Daoy (cell line): ENCODE data around the gene TLK2. TPM values are rescaled to one million over a fixed set of nuclear protein-coding genes. Genes with fewer than 3 reads are reported as not detected.

Experiments
- DNase-seq: peaks from one replicate; pipeline ENCODE4 v3.0.0-alpha.2; 2015; ENCODE audit warnings: low read depth
- total RNA-seq: library from RNA; depleted of rRNA; stranded (reverse); fragments of >200 nt; shearing (Covaris generic); gene quantifications from 2 replicates; pipeline ENCODE4 v1.2.3, GENCODE V29; 2014

Gene TLK2
- total RNA-seq, 1 experiment from 2014 or later, result 52.1 TPM

DNA sequence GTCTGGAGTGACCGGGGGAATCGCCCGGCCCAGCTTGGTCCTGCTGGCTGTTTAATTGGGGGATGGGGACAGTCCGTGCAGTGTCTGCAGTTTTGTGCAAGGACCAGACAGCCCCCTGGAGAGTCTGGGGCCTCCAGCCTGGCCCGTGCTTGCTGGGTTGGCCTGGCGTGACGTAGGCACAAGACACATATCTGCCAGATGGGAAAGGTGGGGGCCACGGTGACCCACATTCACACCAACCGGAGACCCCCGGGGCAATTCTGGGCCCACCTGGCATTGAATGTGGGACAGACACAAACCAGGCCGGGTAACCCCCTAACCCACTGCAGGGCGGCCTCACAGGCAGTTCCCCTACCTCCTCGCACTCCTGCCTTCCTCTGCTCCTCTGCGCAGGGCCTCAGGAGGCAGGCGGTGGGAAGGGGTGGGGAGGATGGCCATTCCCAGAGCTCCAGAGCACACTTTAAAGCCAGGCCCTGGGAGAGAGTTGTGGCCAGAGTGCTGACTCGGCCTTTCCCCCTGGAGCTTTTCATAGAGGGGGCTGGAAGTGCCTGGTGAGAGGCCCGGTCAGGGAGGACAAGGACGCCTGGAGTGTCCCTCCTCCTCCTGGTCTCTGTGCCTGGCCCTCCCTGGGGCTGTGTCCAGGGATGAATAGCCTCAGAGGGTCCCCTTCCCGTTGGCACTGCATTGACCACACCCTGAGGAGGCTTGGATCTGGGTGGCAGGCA, 150.4 kb downstream of the TLK2 start:
- peak; percentile 58 for DNase-seq

DNA sequence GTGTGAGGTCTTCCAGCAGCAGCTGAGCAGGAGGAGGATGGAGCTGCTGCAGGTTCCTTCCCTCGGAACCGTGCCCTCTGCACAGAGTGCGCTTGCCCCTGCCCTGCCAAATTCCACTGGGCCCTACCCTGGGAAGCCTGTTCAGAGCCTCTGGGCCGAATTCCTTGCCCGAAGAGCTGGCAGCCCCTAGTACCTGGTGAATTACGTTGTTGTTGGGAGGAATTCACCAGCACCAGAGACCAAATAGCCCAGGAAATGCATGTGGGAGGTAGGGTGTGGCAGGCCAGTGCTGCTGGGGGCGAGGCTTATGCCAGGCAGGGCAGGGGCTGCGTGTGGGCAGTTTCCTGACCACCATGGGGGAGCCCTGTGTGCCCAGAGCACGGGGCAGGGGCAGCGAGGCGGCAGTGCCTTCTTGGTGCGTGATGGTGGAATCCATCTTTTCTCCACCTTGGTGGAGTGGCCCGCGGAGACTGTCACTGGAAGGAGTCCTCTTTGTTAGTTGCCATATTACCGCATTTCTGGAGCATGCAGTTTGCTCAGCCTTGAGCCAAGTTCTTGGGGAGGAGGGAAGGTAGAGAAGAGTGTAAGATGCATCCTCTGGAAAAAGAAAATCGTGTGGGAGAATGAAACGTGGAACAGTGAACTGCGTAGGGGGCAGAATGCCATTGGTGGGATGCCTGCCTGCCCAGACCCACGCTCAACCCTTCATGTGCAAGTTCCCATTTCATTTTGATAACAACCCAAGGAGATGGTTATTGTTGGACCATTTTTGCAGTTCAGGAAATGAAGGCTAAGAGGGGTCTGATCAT, 151.1 kb downstream of the TLK2 start:
- DNase-seq, result no peak

DNA sequence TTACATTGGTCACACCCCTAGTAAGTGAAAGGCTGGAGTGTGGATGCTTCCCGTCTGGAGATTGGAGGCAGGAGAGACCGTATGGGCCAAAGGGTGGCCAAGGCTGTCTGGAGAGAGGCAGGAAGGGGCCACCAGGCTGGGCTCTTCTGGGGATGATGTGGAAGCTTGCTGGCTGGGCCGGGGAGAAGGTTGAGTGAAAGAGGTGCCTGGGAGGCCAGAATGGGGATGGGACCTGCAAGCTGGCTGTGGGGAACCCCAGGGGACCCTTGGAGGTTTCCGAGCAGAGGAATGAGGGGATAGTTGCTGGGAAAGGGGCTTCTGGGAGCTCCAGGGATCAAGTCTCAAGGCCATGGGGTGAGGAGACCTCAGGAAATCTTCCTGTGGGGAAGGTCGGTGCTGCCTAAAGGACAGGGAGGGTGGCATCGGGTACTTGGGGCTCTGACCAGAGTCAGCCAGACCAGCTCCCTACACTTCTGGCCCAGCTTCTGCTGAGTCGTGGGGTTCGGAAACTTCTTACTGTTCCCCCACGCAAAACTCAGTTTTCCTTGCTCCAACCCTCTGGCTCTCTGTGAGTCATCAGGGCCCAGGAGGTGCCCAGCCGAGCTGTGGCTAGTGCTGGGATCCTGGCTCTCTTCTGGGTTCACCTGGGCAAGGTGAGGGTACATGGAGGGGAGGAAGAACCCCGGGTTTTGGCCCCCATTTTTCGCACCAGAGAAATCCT, 151.9 kb downstream of the TLK2 start:
- DNase-seq, result no peak

DNA sequence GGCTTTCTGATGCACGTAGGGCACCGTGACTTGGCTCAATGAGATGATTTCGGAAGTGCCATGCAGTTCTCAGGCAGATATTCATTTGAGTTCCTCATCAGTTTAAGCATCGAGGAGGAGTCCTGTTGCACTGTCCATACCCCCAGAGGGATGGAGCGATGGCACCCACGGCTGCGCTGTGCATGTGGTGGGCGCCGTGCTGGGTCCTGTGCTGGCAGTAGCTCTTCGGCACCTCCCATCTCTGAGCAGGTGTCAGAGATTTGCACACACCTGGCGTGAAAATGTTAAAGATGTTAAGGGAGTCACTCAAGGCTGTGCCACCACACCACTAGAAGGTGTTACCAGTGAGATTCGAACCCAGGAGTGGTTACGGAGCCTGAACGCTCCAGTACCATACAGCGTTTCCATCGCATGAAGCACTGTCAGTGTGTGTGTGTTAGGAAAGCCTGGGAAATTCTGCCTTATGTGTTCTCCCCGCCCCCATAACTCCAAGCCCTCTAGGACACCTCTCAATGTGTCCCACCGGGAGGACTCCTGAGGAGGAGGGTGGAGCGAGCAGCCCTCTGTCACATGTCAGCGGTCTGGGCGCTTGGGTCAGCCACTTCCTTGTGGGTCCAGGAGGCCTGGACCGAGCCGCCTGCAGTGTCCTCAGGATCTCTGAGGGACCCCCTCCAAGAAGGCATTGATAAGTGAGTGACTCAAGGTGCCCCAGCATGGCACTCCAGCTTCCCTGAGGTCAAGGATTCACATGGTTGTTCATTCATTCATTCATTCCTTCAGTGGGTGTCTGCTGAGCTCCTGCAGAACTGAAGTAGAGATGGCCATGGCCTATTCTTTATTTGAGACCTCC, 152.7 kb downstream of the TLK2 start:
- no peak for DNase-seq

DNA sequence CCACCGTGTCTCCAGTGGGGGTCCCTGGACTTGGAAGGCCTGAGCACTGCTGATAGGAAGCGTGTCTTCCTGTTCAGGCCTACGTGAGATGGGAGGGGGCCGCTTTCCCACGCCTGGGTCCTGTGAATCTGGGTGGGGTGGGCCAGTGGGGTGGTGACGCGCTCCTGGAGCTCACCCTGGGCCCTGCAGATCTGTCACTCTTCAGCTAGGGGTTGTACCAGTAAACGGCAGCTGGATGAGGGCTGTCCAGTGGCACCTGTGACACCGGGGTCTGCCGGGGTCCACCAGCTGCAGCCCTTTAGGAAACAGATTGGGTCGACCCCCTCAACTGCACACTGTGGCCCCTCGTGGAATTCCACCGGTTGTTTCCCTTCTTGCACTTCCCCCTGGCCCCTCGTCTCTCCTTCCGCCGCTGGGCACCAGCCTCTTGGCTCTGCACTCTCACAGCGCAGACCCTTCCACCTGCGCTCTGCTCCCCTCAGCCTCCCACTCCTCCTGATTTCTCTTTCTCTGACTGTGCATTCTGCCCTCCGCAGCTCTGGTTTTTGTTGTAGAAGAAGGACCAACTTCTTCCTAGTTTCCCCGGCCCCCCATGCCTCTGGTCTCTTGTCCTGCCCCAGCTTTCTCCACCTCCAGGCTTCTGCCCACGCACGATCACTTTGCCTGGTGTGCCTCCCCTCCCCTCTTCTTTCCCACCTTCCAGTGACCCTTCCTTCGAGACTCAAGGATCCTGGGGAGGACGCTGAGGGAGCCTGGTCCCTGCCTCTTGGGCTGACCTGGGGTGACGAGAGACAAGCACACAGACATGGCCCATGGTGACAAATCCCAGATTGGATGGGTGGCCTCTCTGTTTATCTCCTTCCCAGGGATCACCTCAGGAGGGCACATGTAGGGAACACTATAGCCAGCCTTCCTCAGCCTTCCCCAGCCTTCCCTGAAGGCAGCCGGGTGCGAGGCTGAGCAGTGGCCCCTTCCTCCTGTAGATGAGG, 153.6 kb downstream of the TLK2 start:
- no peak for DNase-seq

DNA sequence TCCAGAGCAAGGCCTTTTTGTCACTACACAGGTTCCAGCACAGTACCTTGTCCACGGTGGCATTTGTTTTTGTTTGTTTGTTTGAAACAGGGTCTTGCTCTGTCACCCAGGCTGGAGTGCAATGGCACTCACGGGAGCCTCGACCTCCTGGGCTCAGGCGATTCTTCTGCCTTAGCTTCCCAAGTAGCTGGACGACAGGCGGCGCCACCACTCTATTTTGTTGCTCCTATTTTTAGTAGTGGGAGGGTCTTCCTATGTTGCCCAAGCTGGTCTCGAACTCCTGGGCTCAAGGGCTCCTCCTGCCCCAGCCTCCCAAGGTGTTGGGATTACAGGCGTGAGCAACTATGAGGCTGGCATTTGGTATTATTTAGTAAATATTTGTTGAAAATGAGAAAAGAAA, 159.2 kb downstream of the TLK2 start:
- DNase-seq, result no peak

DNA sequence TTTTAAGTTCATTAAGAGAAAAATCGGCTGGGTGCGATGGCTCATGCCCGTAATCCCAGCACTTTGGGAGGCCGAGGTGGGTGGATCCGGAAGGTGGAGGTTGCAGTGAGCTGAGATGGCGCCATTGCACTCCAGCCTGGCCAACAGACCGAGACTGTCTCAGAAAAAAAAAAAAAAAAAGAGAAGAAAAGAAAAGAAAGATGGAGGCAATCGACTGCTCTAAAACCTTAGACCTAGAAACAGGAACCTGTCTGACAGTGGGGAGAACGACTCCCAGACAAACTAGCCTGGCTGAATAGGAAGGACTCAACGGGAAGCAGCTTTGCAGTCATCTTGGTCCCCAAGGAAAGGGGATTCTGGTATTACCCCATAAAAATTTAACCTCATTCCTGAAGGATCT, 162.5 kb downstream of the TLK2 start:
- DNase-seq, result no peak

DNA sequence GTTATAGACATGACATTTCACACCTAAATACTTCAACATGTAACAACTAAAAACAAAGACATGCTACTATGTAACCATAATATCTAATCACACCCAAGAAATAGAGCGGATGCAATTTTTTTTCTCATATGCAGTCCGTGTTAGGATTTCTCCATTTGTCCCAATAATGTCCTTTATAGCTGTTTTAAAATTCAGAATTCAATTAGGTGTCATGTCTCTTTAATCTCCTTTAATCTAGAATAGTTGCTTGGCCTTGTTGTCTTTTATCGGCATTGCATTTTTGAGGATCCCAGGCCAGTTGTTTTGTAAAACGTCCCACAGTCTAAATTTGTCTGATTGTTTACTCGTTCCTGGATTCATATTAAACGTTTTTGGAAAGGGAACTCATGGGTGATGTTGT, 163.3 kb downstream of the TLK2 start:
- DNase-seq, result no peak

DNA sequence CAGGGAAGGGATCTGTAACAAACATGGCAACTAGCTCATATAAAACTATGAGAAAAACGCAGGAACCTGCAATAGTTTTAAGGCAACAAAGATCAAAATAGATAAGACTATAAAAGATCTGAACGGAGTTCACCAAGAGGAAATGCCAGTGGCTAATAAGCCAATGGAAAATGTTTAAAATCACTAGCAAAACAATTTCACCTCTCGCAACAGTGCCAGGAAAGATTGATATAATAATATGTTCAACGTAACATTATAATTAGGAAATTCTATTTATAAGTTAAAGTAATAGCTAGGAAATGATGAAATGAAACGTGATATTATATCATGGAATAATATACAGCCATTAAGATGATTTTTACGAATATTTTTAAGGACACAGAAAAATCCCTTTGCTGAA, 164.9 kb downstream of the TLK2 start:
- DNase-seq, result no peak

DNA sequence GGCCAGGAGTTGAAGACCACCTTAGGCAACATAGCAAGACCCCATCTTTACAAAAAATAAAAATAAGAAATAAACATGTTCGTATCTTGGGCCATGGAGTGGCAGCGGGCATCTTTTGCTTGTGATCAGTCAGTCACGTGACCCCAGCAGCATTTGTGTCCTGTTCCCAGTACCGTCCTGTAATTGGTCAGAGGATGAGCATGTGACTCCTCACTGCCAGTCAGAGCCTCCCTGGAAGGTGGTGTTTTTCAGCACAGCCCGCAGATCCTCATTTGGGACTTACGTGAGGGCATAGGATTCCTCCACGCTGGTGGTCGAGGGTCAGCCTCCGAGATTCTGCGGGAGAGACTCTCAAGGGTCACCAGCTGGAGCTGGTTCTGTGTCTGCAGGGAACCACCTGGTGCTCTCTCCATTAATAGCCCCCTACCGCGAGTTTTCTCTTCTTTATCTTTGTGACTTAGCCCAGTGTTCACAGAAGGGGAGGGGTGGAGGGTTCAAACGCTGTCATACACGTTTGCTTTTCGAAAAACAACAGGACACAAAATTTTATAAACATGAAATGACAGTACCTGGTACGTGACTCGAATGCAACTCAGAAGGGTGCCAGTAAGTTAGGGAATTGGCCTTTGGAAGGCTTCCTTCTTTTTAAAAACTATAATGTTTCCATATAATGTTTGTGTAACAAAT, 166.0 kb downstream of the TLK2 start:
- DNase-seq, result no peak

DNA sequence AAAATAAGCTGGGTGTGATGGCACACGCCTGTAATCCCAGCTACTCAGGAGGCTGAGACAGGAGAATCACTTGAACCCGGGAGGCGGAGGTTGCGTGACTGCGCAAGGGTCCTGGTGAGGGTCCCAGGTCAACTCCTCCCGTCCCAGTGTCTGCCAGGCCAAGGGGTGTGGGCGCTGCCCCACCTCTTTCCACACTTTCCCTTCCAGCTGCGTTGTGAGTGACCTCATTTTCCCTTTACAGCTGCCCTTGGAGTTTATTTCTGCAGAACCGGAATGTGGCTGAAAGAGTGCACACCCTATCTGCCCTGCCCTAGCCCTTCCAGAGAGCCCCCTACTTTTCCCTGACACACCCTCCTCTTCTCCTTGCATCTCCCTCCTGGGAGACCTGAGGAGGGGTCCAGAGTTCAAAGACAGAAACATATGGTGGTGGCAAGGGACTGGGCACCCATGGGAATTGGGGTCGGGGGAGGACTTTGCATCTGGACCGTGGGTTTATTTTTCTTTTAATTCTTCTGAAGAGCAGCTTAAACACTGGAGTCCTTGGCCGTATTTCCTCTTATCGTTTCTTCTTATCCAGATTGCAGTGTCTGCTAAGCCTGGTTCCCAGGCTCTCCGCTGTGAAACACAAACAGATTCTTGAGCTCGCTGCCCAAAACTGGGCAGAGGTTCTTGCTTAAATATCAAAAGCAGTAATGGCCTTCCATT, 169.8 kb downstream of the TLK2 start:
- no peak for DNase-seq

DNA sequence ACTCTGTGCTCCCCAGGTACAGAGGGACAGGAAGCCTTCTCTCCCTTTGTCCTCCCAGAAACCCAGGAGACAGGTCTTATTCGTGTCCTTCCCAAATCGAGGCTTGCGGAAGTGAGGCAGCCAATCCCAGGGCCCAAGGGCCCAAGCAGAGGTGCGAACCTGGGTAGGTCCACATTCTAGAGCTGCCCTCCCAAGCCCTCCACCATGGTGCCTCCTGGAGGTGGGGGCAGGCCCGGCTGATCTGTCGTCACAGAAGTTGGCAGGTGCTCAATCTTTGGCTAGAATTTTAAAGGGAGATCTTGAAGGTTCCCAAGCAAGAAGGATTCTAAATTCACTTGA, 170.3 kb downstream of the TLK2 start:
- no peak for DNase-seq

DNA sequence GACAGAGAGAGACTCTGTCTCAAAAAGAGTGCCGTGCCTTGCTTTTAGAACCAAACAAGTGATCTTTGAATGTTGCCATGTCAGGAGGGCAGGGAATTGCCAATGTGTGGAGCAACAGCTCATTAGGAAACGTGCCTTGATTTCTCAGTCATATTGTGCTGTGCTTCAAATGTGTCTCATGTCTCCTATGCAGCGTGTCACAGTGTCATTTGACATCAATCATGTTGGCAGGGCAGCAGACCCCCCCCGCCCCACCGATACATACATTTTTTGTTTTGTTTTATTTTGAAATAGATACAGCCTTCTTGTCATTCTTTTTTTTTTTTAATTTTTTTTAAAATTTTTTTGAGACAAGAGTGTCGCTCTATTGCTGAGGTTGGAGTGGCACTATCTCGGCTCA, 170.9 kb downstream of the TLK2 start:
- DNase-seq, result no peak

DNA sequence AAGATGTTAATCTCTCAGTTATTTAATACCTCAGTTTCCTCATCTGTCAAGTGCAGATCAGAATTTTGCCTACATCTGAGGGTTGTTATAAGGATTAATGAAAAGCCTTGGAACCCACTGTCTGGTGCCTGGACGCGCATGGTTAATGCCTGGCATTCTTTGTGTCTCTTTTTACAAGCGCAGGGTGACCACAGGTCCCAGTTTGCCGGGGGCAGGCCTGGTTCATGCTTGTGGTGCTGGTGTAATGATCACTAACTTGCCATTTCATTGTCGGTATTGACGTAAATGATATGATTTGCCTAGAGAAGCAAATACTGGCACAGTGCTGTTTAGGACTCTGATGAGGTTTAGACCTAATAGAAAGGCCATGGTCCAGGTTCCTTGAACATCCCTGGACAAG, 172.0 kb downstream of the TLK2 start:
- DNase-seq, result no peak

DNA sequence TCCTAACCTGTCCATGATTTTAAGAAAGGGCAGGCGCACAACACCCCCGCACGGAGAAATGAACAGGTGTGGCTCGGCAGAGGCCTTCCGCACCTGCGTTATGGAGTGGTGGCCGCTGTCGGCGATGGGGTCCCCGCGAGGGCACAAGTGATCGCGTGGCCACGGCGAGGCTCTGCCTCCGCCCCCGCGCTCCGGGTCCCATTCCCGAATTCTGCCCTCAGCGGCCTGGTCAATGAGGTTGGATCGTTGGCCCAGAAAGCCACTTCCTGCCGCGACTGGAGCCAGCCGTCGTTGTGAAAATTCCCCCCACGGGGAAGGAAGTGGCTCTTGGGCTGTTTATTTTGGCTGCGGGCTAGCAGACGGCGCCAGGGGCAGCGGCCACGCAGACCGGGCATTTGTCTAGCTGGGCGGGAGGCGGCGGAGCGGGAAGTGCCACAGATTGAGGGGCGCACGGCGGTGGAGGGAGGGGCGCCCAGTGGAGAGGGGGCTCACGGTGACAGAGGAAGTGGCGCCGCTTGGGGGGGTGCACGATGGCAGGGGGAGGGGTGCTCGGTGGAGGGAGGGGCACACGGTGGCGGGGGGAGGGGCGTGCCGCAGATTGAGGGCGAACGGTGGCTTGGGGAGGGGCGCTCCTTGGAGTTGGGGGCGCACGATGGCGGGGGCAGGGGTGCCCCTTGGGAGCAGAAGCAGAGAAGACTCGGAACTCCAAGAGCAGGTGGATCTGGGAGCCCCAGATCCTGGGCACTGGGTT, 173.8 kb downstream of the TLK2 start:
- DNase-seq, result peak; percentile 90

DNA sequence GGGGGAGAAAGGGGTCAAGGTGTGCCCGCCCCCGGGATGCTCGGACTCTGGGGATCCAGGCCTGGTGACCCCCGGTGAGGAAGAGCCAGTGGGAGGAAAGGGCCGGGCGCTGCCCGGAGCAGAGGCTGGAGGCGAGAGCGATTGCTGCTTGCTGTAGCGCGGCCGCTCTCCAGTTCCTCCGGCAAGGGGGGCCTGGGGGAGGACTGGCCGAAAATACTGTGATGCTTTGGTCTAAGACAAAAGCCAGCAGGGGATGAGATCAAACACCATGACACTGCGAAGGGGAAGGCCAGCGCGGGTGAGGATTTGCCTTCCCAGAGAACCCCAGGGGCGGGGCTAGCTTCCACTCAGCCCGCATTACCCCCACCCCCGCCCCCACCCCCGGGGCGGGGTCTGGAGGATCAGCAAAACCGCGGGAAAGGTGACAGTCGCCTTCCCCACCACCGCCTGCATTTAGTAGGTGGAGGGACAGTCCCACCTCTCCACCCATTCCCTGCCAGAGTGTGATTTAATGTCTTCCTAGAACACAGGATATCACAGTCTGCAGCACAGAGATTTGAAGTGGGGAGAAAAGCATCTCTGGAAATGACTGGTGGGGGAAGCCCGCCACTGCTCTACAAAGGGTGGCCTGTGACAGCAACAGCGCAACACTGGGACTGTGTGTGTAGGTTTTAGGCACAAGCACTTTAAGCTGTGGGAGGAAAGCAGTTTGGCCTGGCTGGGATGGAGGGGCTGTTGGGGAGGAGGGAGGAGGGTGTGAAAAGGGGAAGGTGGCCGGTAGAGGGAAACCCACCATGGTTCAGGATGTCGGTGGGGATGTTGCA, 174.6 kb downstream of the TLK2 start:
- DNase-seq, result peak; percentile 73

DNA sequence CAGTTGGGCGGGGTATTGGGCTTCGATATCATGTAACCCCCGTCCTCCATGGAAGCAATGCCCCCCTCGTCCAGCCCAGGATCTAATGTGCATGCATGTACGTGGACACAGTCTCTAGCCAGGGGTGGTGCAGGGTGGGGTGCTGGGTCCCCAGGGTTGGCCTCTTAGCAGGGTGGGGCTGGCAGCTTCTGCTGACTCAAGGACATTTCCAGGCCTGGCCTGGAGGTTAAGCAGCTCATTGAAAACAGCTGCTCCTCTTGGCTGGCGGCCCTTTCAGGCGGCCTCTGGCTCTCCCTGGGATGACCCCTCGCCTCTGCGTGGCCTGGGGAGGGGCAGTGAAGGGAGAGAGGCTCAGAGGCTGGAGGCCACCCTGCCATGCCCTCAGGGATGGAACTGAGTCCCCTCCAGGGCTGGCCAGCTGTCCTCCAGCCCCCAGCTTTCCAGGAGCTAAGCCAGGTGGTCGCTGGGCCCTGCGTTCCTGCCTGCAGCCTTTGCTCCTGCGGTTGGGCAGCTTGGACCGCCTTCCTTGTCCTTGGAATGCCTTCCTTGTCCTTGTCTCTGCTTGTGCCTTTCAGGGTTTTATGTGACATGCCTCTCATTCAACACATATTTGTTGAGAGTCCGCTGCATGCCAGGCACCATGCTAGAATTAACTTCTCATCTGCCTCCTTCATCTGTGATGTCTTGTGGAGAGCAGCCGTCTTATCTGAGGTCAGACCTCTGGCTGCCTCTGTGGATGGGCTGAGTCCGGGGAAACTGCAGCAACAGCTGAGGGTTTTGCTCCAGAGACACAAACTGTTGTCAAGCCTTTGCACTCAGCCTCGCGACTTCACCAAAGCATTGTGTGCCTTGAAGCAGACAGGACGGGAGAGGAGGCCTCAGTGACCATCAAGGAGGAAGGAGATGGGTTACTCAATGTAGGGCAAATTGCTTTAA, 175.5 kb downstream of the TLK2 start:
- no peak for DNase-seq
